DOHH2 (cell line): ENCODE measurements around the gene DYNC2H1.

Source experiments
- H3F3A ChIP-seq: fragments of 200-600 bp; sonication (generic), shearing (Covaris generic); 2 replicates; pipeline ENCODE4 v1.6.0; 2016; ENCODE audit warnings: antibody characterized with exemption, mild to moderate bottlenecking; ENCODE audit not compliant: control insufficient read depth, insufficient read depth
- H3K27ac ChIP-seq: fragments of 200-600 bp; sonication (generic); 2 replicates; pipeline ENCODE4 v1.5.1; 2014; ENCODE audit warnings: low read depth, mild to moderate bottlenecking, low read length, moderate library complexity
- H3K27me3 ChIP-seq: fragments of 200-600 bp; sonication (generic); 2 replicates; pipeline ENCODE4 v1.6.1; 2014; ENCODE audit warnings: mild to moderate bottlenecking, low read length, mixed read lengths; ENCODE audit not compliant: control insufficient read depth
- H3K36me3 ChIP-seq: fragments of 200-600 bp; sonication (generic); 2 replicates; pipeline ENCODE4 v1.6.1; 2014; ENCODE audit warnings: mild to moderate bottlenecking, low read length, moderate library complexity, mixed read lengths; ENCODE audit not compliant: control insufficient read depth
- H3K4me1 ChIP-seq: fragments of 200-600 bp; sonication (generic); 2 replicates; pipeline ENCODE4 v1.6.1; 2014; ENCODE audit warnings: mild to moderate bottlenecking, low read length, mixed read lengths; ENCODE audit not compliant: control insufficient read depth
- H3K4me2 ChIP-seq: fragments of 200-600 bp; sonication (generic); 2 replicates; pipeline ENCODE4 v1.6.0; 2014; ENCODE audit warnings: mild to moderate bottlenecking, low read length, moderate library complexity
- H3K4me3 ChIP-seq: fragments of 200-600 bp; sonication (generic); 2 replicates; pipeline ENCODE4 v1.5.1; 2014; ENCODE audit warnings: mild to moderate bottlenecking, low read length, mixed read lengths
- H3K79me2 ChIP-seq: fragments of 200-600 bp; sonication (generic); 2 replicates; pipeline ENCODE4 v1.6.1; 2014; ENCODE audit warnings: mild to moderate bottlenecking, low read length, mixed read lengths; ENCODE audit not compliant: control insufficient read depth
- H3K9me2 ChIP-seq: fragments of 200-600 bp; sonication (generic); replicated peaks from 2 replicates; pipeline ENCODE4 v1.6.1; 2014; ENCODE audit warnings: mild to moderate bottlenecking, low read length, mixed read lengths; ENCODE audit not compliant: control insufficient read depth
- H3K9me3 ChIP-seq: fragments of 200-600 bp; sonication (generic); 2 replicates; pipeline ENCODE4 v1.6.1; 2014; ENCODE audit warnings: antibody characterized with exemption, low read length, mixed read lengths; ENCODE audit not compliant: control insufficient read depth, insufficient read depth
- H4K20me1 ChIP-seq: fragments of 200-600 bp; sonication (generic); 2 replicates; pipeline ENCODE4 v1.6.0; 2014; ENCODE audit warnings: low read depth, mild to moderate bottlenecking, antibody characterized with exemption, low read length, moderate library complexity; ENCODE audit not compliant: control insufficient read depth, insufficient read depth
- EZH2phosphoT487 ChIP-seq: fragments of 200-600 bp; sonication (generic); IDR thresholded peaks from 2 replicates; pipeline ENCODE4 v1.6.1; 2017; ENCODE audit warnings: borderline replicate concordance, mild to moderate bottlenecking, antibody characterized with exemption, low read length, moderate library complexity, mixed read lengths
- TF ChIP-seq, protein P1 (sequence below): fragments of 200-600 bp; sonication (generic); IDR thresholded peaks from one replicate; pipeline ENCODE4 v1.5.1; 2014; ENCODE audit warnings: antibody characterized with exemption, mild to moderate bottlenecking, low read depth, low read length; ENCODE audit not compliant: poor library complexity, severe bottlenecking

DYNC2H1 gene

GRCh38 chr11:103380031-103380430 is 270.8 kb downstream of the DYNC2H1 start:
- Histone ChIP-seq H3K4me1 (no peaks in the 10 kb centered on the region), H3F3A (no peaks in the 10 kb centered on the region), H3K79me2 (no peaks in the 10 kb centered on the region), H4K20me1 (no peaks in the 10 kb centered on the region), H3K9me2 (no peaks in the 10 kb centered on the region), H3K27me3 (no peaks in the 10 kb centered on the region), H3K4me2 (no peak overlapping the region), H3K27ac (no peak overlapping the region), H3K4me3 (no peak overlapping the region), H3K36me3 (no peaks in the 10 kb centered on the region), H3K9me3 (peaks cover under 1% of the 10 kb centered on the region; the same call in 1 of the 2 replicates)
- TF ChIP-seq, protein P1, sequence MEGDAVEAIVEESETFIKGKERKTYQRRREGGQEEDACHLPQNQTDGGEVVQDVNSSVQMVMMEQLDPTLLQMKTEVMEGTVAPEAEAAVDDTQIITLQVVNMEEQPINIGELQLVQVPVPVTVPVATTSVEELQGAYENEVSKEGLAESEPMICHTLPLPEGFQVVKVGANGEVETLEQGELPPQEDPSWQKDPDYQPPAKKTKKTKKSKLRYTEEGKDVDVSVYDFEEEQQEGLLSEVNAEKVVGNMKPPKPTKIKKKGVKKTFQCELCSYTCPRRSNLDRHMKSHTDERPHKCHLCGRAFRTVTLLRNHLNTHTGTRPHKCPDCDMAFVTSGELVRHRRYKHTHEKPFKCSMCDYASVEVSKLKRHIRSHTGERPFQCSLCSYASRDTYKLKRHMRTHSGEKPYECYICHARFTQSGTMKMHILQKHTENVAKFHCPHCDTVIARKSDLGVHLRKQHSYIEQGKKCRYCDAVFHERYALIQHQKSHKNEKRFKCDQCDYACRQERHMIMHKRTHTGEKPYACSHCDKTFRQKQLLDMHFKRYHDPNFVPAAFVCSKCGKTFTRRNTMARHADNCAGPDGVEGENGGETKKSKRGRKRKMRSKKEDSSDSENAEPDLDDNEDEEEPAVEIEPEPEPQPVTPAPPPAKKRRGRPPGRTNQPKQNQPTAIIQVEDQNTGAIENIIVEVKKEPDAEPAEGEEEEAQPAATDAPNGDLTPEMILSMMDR: no peak
- TF ChIP-seq EZH2phosphoT487: no peak

DNA sequence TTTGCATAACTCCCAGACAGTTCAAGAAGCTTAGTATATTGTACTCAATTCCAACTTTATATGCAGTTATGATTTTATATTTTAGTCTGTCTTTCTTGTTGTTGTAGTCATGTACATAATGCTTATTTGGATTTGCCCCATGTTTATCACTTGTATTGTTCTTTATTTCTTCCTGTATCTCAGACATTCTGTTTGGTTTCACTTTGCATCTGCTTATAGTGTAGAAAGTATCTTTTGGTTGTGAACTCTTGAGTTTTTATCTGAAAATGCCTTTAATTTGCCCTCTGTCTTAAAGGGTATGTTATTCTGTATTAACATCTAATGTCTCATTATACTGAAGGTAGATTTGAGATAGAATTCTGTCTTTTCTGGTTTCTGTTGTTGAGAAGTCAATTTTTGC is 275.4 kb downstream of the DYNC2H1 start:
- no peaks in the 10 kb centered on the region for H3F3A ChIP-seq
- no peak overlapping the region for H3K4me2 ChIP-seq
- H3K9me2 ChIP-seq: no peaks in the 10 kb centered on the region
- H3K9me3 ChIP-seq: no peaks in the 10 kb centered on the region
- H3K27ac ChIP-seq: no peak overlapping the region
- TF ChIP-seq, protein P1: no peak
- no peak for TF ChIP-seq EZH2phosphoT487
- no peaks in the 10 kb centered on the region for H3K27me3 ChIP-seq
- H3K4me1 ChIP-seq: no peaks in the 10 kb centered on the region
- H3K4me3 ChIP-seq: no peak overlapping the region
- H4K20me1 ChIP-seq: no peaks in the 10 kb centered on the region
- H3K79me2 ChIP-seq: no peaks in the 10 kb centered on the region
- no peaks in the 10 kb centered on the region for H3K36me3 ChIP-seq

DNA sequence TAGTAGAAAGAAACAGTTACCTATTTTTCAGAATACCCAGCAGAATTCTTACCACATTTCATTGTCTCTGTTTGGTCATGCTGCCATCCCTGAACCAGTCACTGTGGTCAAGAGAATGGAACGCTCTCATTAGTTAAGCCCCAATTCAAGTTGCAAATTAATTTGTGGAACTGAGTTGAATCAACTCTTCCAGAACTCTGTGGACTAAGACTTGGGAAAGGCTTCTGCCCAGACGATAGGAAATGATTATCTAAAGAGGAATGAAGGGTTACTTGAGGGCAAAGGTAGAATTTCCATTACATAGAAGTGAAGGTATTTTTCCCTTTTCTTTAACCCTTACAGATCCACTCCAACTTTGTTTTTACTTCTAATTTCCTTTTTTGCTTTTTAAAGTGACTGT is 286.4 kb downstream of the DYNC2H1 start:
- H3K79me2 ChIP-seq: no peaks in the 10 kb centered on the region
- H3K27me3 ChIP-seq: no peaks in the 10 kb centered on the region
- no peaks in the 10 kb centered on the region for H3K4me1 ChIP-seq
- no peak overlapping the region for H3K4me3 ChIP-seq
- no peak overlapping the region for H3K4me2 ChIP-seq
- no peak for TF ChIP-seq EZH2phosphoT487
- TF ChIP-seq, protein P1: no peak
- no peaks in the 10 kb centered on the region for H3F3A ChIP-seq
- no peaks in the 10 kb centered on the region for H3K9me3 ChIP-seq
- no peaks in the 10 kb centered on the region for H3K36me3 ChIP-seq
- H3K9me2 ChIP-seq: no peaks in the 10 kb centered on the region
- no peak overlapping the region for H3K27ac ChIP-seq
- no peaks in the 10 kb centered on the region for H4K20me1 ChIP-seq

GRCh38 chr11:103396237-103396636 is 287.0 kb downstream of the DYNC2H1 start:
- no peaks in the 10 kb centered on the region for H3K27me3 ChIP-seq
- no peak overlapping the region for H3K4me2 ChIP-seq
- H3F3A ChIP-seq: no peaks in the 10 kb centered on the region
- no peaks in the 10 kb centered on the region for H3K79me2 ChIP-seq
- no peaks in the 10 kb centered on the region for H4K20me1 ChIP-seq
- no peaks in the 10 kb centered on the region for H3K36me3 ChIP-seq
- TF ChIP-seq EZH2phosphoT487: no peak
- TF ChIP-seq, protein P1: no peak
- H3K4me1 ChIP-seq: no peaks in the 10 kb centered on the region
- no peak overlapping the region for H3K4me3 ChIP-seq
- no peak overlapping the region for H3K27ac ChIP-seq
- no peaks in the 10 kb centered on the region for H3K9me3 ChIP-seq
- H3K9me2 ChIP-seq: no peaks in the 10 kb centered on the region
